Caco-2 (cell line): ENCODE results near the gene TSHZ2. TPM values are rescaled to one million over a fixed set of nuclear protein-coding genes. Genes with fewer than 3 reads are reported as not detected.
"Not testable (repeated sequence)": the region's sequence is repeated elsewhere in the genome, so short reads cannot be mapped to it uniquely, and the experiment has no call there.

Experiments used
- BruUV-seq: library from RNA; stranded (reverse); fragments of 400-500 nt; replicated peaks from 2 replicates; lab custom pipeline; 2021; lab: Mats Ljungman, UMichigan
- CTCF ChIA-PET: fragments of 300-600 bp; sonication (Branson Sonifier 250); formaldehyde crosslinking; loops from one replicate; lab custom pipeline; 2022; ENCODE audit warnings: antibody characterized with exemption; lab: Charles Lee
- POLR2A ChIA-PET: fragments of 300-600 bp; sonication (Branson Sonifier 250); formaldehyde crosslinking; loops from one replicate; lab custom pipeline; 2022; ENCODE audit warnings: antibody characterized with exemption; lab: Charles Lee
- DNase-seq, 2 experiments: peaks; one replicate each; pipeline versions ENCODE4 v3.0.0 to v3.0.0-alpha.2; 2020 to 2022
- H3K27me3 ChIP-seq: replicated peaks from 2 replicates; pipeline ENCODE4 v1.6.0; 2011; ENCODE audit warnings: low read length; ENCODE audit not compliant: control insufficient read depth, insufficient read depth
- H3K36me3 ChIP-seq: 2 replicates; pipeline ENCODE4 v1.5.1; 2011; ENCODE audit warnings: low read length; ENCODE audit not compliant: control insufficient read depth, insufficient read depth
- H3K4me1 ChIP-seq: fragments of 250-450 bp; sonication (Bioruptor Pico); 2 replicates; pipeline ENCODE4 v1.5.1; 2020; ENCODE audit warnings: mild to moderate bottlenecking
- H3K4me3 ChIP-seq: 2 replicates; pipeline ENCODE4 v1.5.1; 2011; ENCODE audit warnings: low read depth, mild to moderate bottlenecking, control low read depth, low read length
- H3K9me3 ChIP-seq: fragments of 250-450 bp; sonication (Bioruptor Pico); 2 replicates; pipeline ENCODE4 v1.5.1; 2020; ENCODE audit warnings: mild to moderate bottlenecking, moderate library complexity
- H3K27ac Mint-ChIP-seq: one replicate; pipeline ENCODE4 v1.8.0; 2022; ENCODE audit warnings: mixed read lengths; ENCODE audit not compliant: unreplicated experiment
- H3K27me3 Mint-ChIP-seq: one replicate; pipeline ENCODE4 v1.8.0; 2022; ENCODE audit warnings: mixed read lengths; ENCODE audit not compliant: insufficient read depth, unreplicated experiment
- H3K36me3 Mint-ChIP-seq: one replicate; pipeline ENCODE4 v1.8.0; 2022; ENCODE audit warnings: mild to moderate bottlenecking, mixed read lengths; ENCODE audit not compliant: insufficient read depth, unreplicated experiment
- H3K4me1 Mint-ChIP-seq: one replicate; pipeline ENCODE4 v1.8.0; 2022; ENCODE audit warnings: low read depth, mixed read lengths; ENCODE audit not compliant: unreplicated experiment
- H3K4me3 Mint-ChIP-seq: one replicate; pipeline ENCODE4 v1.8.0; 2022; ENCODE audit warnings: mild to moderate bottlenecking, moderate library complexity, mixed read lengths; ENCODE audit not compliant: unreplicated experiment
- H3K9me3 Mint-ChIP-seq: one replicate; pipeline ENCODE4 v1.8.0; 2022; ENCODE audit warnings: mixed read lengths; ENCODE audit not compliant: unreplicated experiment
- CTCF ChIP-seq, 2 experiments: fragments of 200-600 bp in 1 of 2; IDR thresholded peaks; 1 replicate in 1 of 2; 2 replicates in 1 of 2; pipeline versions ENCODE4 v1.5.1 to v1.8.0; 2011 to 2022; ENCODE audit warnings: antibody characterized with exemption in 1 of 2, control low read depth in 1 of 2, inconsistent platforms in 1 of 2, low read depth in 1 of 2, low read length in 1 of 2, mild to moderate bottlenecking in 1 of 2, moderate library complexity in 1 of 2; ENCODE audit not compliant: insufficient read depth in 1 of 2, severe bottlenecking in 1 of 2, unreplicated experiment in 1 of 2
- intact Hi-C: fragments of 100-400 bp; cut with micrococcal nuclease; formaldehyde crosslinking; loops from one replicate; pipeline ENCODE4 v1.10.0; 2022; ENCODE audit not compliant: unreplicated experiment
- total RNA-seq: library from RNA; stranded (reverse); gene quantifications from 2 replicates; pipeline ENCODE4 v1.2.3, GENCODE V29; 2022

The TSHZ2 gene
- total RNA-seq, 1 experiment from 2014 or later, result 0.07 TPM

DNA sequence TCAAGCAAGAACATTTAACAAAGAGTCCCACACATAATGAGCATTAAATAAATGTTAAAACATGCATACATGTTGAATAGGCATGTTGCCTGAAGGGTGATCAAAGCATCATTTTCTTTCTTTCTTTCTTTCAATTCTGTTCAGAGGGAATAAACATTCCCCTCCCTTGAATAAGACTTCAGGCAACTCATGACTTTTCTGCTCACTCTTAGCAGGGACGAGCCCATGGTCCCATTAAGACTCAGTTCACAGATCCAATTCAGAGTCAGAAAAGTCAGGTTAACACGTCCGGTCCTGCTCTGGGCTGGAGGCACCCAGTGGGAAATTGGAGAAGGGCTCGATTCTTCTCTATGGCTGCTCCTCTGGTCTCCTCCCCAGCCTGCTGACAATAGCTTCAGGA lies 439.7 kb downstream of the TSHZ2 start:
- H3K9me3 ChIP-seq, result no peaks in the 10 kb centered on the region
- no peak for TF ChIP-seq CTCF (IDR thresholded peaks at IDR 0.05; ENCODE audit: insufficient read depth in 1 of 2, low read depth in 1 of 2, low read length in 1 of 2, severe bottlenecking in 1 of 2, unreplicated experiment in 1 of 2)
- Mint-ChIP-seq H3K4me1 (no peaks in the 10 kb centered on the region), H3K27ac (no peak overlapping the region), H3K9me3 (no peaks in the 10 kb centered on the region), H3K4me3 (no peak overlapping the region), H3K36me3 (no peaks in the 10 kb centered on the region), H3K27me3 (no peaks in the 10 kb centered on the region)
- no peaks in the 10 kb centered on the region for H3K4me1 ChIP-seq
- ChIA-PET CTCF (interaction anchor here (1.7 to 4.2 kb wide), 3 partner anchors 135 to 526 kb away, joined by 4 to 120 read pairs (median 22); no protein-coding TSS in a partner anchor), POLR2A (interaction anchor here (0.6 kb wide), 1 partner anchor 155 kb away, joined by 3 read pairs; no protein-coding TSS in a partner anchor)
- H3K4me3 ChIP-seq, result no peak overlapping the region
- DNase-seq, result no peak
- no peaks in the 10 kb centered on the region; the same call in 1 of the 2 replicates for H3K27me3 ChIP-seq
- no peaks in the 10 kb centered on the region for H3K36me3 ChIP-seq
- no TSS peak for BruUV-seq
- intact Hi-C loops, result loop anchor here (5.0 kb wide), 1 partner anchor 655 kb away; no protein-coding TSS in a partner anchor

DNA sequence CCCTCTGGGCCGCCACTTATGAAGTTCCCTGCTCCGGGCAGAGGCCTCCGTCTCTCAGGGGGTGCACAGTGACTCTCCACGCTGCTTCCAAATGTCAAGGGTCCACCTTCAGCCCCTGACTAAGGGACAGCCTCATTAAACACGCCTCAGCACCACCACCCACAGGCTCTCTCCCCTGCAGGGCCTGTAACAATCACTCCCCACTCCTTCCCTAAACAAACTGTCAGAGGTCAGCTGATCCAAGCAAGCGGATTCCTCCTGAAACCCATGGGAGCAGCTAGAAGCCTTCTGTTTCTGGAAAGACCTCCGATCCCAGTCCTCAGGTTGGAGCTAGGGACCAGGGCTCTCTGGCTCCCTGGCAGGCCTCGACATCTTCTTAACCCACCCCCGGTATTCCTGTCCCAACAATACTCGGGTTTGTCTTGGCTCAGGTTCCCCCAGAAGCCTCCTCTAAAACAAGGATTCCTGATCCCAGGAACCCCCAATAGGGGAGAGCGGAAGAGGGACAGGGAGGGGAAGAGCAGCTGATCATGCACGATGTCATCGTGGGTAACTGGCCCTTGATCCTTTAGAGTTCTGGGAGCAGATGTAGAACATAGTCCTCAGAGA lies 440.5 kb downstream of the TSHZ2 start:
- TF ChIP-seq CTCF (IDR thresholded peaks at IDR 0.05; ENCODE audit: insufficient read depth in 1 of 2, low read depth in 1 of 2, low read length in 1 of 2, severe bottlenecking in 1 of 2, unreplicated experiment in 1 of 2), result no peak
- no peak overlapping the region for H3K4me3 ChIP-seq
- H3K4me3 Mint-ChIP-seq, result peak overlapping the region; percentile 48
- H3K27me3 ChIP-seq, result no peaks in the 10 kb centered on the region; the same call in 1 of the 2 replicates
- BruUV-seq, result no TSS peak
- no peaks in the 10 kb centered on the region for H3K36me3 Mint-ChIP-seq
- no peaks in the 10 kb centered on the region for H3K36me3 ChIP-seq
- H3K27me3 Mint-ChIP-seq, result no peaks in the 10 kb centered on the region
- intact Hi-C loops, result loop anchor here (1.0 to 5.0 kb wide), 4 partner anchors 80 to 655 kb away; no protein-coding TSS in a partner anchor
- no peaks in the 10 kb centered on the region for H3K4me1 ChIP-seq
- ChIA-PET POLR2A (no interaction called here), CTCF (interaction anchor here (0.7 to 4.2 kb wide), 9 partner anchors 15 to 527 kb away, joined by 3 to 120 read pairs (median 6); no protein-coding TSS in a partner anchor)
- DNase-seq, result no peak
- no peak overlapping the region for H3K27ac Mint-ChIP-seq
- no peaks in the 10 kb centered on the region for H3K9me3 Mint-ChIP-seq
- H3K4me1 Mint-ChIP-seq, result no peaks in the 10 kb centered on the region
- H3K9me3 ChIP-seq, result no peaks in the 10 kb centered on the region

DNA sequence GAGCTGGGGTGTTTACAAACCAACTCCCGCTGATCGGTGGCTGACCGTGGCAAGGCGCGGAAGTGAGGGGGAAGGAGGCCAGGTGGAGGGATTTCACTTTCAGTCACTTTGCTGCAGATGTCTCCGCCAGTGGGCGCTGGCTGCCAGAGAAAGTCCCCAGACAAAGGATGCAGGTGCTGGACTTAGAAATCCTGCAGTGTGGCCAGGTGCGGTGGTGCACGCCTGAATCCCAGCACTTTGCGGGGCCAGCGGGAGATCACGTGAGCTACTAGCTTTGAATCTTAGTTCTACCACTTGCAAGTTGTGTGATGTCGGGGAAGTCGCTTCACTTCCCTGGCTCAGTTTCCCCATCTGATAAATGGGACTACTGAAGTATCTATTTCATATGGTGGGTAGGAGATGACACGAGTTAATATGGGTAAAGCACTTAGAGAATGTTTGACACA lies 441.1 kb downstream of the TSHZ2 start:
- Histone ChIP-seq H3K36me3 (no peaks in the 10 kb centered on the region), H3K4me1 (no peaks in the 10 kb centered on the region), H3K9me3 (no peaks in the 10 kb centered on the region), H3K4me3 (no peak overlapping the region), H3K27me3 (no peaks in the 10 kb centered on the region; the same call in 1 of the 2 replicates)
- CTCF ChIA-PET, result interaction anchor here (0.6 to 4.2 kb wide), 12 partner anchors 14 to 527 kb away, joined by 3 to 120 read pairs (median 4); no protein-coding TSS in a partner anchor
- Mint-ChIP-seq H3K36me3 (no peaks in the 10 kb centered on the region), H3K27ac (no peak overlapping the region), H3K4me1 (no peaks in the 10 kb centered on the region), H3K4me3 (peak overlapping the region; percentile 48), H3K27me3 (no peaks in the 10 kb centered on the region), H3K9me3 (no peaks in the 10 kb centered on the region)
- intact Hi-C loops, result loop anchor here (1.0 to 5.0 kb wide), 4 partner anchors 79 to 654 kb away; no protein-coding TSS in a partner anchor
- no TSS peak for BruUV-seq
- POLR2A ChIA-PET, result no interaction called here
- TF ChIP-seq CTCF (IDR thresholded peaks at IDR 0.05; ENCODE audit: insufficient read depth in 1 of 2, low read depth in 1 of 2, low read length in 1 of 2, severe bottlenecking in 1 of 2, unreplicated experiment in 1 of 2), result peak; percentile 97 to 100
- peak; percentile 92 to 93 for DNase-seq

DNA sequence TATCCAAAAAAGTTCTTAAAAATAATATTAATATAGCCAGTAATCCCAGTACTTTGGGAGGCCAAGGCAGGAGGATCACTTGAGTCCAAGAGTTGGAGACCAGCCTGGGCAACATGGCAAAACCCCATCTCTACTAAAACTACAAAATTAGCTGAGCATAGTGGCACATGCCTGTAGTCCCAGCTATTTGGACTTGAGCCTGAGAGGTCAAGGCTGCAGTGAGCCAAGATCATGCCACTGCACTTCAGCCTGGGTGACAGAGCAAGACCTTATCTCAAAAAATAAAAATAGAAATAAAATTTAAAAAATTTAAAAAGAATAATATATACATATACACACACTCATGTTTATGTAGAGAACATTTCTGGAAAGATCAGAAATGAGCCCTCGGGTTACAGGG lies 441.7 kb downstream of the TSHZ2 start:
- H3K27me3 Mint-ChIP-seq, BruUV-seq, H3K27me3 ChIP-seq, H3K4me1 Mint-ChIP-seq, H3K4me3 Mint-ChIP-seq, DNase-seq, H3K4me3 ChIP-seq, H3K4me1 ChIP-seq, H3K27ac Mint-ChIP-seq, POLR2A ChIA-PET, H3K9me3 Mint-ChIP-seq, H3K36me3 Mint-ChIP-seq, H3K36me3 ChIP-seq, H3K9me3 ChIP-seq: not testable (repeated sequence)
- intact Hi-C loops, result loop anchor here (1.0 to 5.0 kb wide), 4 partner anchors 78 to 653 kb away; no protein-coding TSS in a partner anchor
- CTCF ChIA-PET, result interaction anchor here (0.6 to 4.2 kb wide), 10 partner anchors 29 to 526 kb away, joined by 3 to 120 read pairs (median 5); no protein-coding TSS in a partner anchor
